Measurements from ENCODE around the gene DHRS7B.

Gene DHRS7B

GRCh38 chr17:21200590-21201297 is 74.0 kb downstream of the DHRS7B start:
- no peak for DNase-seq (ENCODE audit: low spot score)
- no peak for TF ChIP-seq CTCF (IDR thresholded peaks at IDR 0.05; ENCODE audit: poor library complexity, severe bottlenecking)
- no peak for ATAC-seq (ENCODE audit: low read depth)
- peaks cover 26% of the 10 kb centered on the region for H3K36me3 ChIP-seq (ENCODE audit: low read depth)
- no peak overlapping the region for H3K27ac ChIP-seq (ENCODE audit: poor library complexity, severe bottlenecking)
- H3K4me3 ChIP-seq (ENCODE audit: severe bottlenecking) = no peak overlapping the region
- H3K27me3 ChIP-seq (ENCODE audit: insufficient read depth, poor library complexity, severe bottlenecking) = no peaks in the 10 kb centered on the region
- no peaks in the 10 kb centered on the region for H3K9me3 ChIP-seq (ENCODE audit: severe bottlenecking)
- no peaks in the 10 kb centered on the region for H3K4me1 ChIP-seq (ENCODE audit: insufficient read depth, poor library complexity, severe bottlenecking)

- DNase-seq (ENCODE audit: low spot score) (no peak), ATAC-seq (ENCODE audit: low read depth) (no peak)
- H3K27ac ChIP-seq (ENCODE audit: poor library complexity, severe bottlenecking) = no peak overlapping the region
- no peaks in the 10 kb centered on the region for H3K27me3 ChIP-seq (ENCODE audit: insufficient read depth, poor library complexity, severe bottlenecking)
- no peaks in the 10 kb centered on the region for H3K9me3 ChIP-seq (ENCODE audit: severe bottlenecking)
- H3K36me3 ChIP-seq (ENCODE audit: low read depth) = peaks cover 26% of the 10 kb centered on the region
- no peak overlapping the region for H3K4me3 ChIP-seq (ENCODE audit: severe bottlenecking)
- H3K4me1 ChIP-seq (ENCODE audit: insufficient read depth, poor library complexity, severe bottlenecking) = no peaks in the 10 kb centered on the region
- no peak for TF ChIP-seq CTCF (IDR thresholded peaks at IDR 0.05; ENCODE audit: poor library complexity, severe bottlenecking)
These were observed 74.5 kb downstream of the DHRS7B start for GRCh38 chr17:21201298-21201595.

- DNase-seq (ENCODE audit: low spot score) (no peak), ATAC-seq (ENCODE audit: low read depth) (no peak)
- Histone ChIP-seq H3K9me3 (ENCODE audit: severe bottlenecking) (no peaks in the 10 kb centered on the region), H3K27ac (ENCODE audit: poor library complexity, severe bottlenecking) (no peak overlapping the region), H3K27me3 (ENCODE audit: insufficient read depth, poor library complexity, severe bottlenecking) (no peaks in the 10 kb centered on the region), H3K4me1 (ENCODE audit: insufficient read depth, poor library complexity, severe bottlenecking) (no peaks in the 10 kb centered on the region), H3K4me3 (ENCODE audit: severe bottlenecking) (no peak overlapping the region), H3K36me3 (ENCODE audit: low read depth) (peaks cover 24% of the 10 kb centered on the region)
- no peak for TF ChIP-seq CTCF (IDR thresholded peaks at IDR 0.05; ENCODE audit: poor library complexity, severe bottlenecking)
These were observed 75.1 kb downstream of the DHRS7B start for GRCh38 chr17:21201874-21202273.

GRCh38 chr17:21202512-21202911 is 75.7 kb downstream of the DHRS7B start:
- TF ChIP-seq CTCF (IDR thresholded peaks at IDR 0.05; ENCODE audit: poor library complexity, severe bottlenecking) = no peak
- H3K9me3 ChIP-seq (ENCODE audit: severe bottlenecking) = no peaks in the 10 kb centered on the region
- H3K27me3 ChIP-seq (ENCODE audit: insufficient read depth, poor library complexity, severe bottlenecking) = no peaks in the 10 kb centered on the region
- no peak overlapping the region for H3K4me3 ChIP-seq (ENCODE audit: severe bottlenecking)
- ATAC-seq (ENCODE audit: low read depth) (no peak), DNase-seq (ENCODE audit: low spot score) (no peak)
- H3K36me3 ChIP-seq (ENCODE audit: low read depth) = peaks cover 25% of the 10 kb centered on the region
- H3K4me1 ChIP-seq (ENCODE audit: insufficient read depth, poor library complexity, severe bottlenecking) = no peaks in the 10 kb centered on the region
- no peak overlapping the region for H3K27ac ChIP-seq (ENCODE audit: poor library complexity, severe bottlenecking)

- ATAC-seq (ENCODE audit: low read depth) (no peak), DNase-seq (ENCODE audit: low spot score) (no peak)
- Histone ChIP-seq H3K27ac (ENCODE audit: poor library complexity, severe bottlenecking) (no peak overlapping the region), H3K9me3 (ENCODE audit: severe bottlenecking) (no peaks in the 10 kb centered on the region), H3K27me3 (ENCODE audit: insufficient read depth, poor library complexity, severe bottlenecking) (no peaks in the 10 kb centered on the region), H3K36me3 (ENCODE audit: low read depth) (peaks cover 36% of the 10 kb centered on the region), H3K4me3 (ENCODE audit: severe bottlenecking) (no peak overlapping the region), H3K4me1 (ENCODE audit: insufficient read depth, poor library complexity, severe bottlenecking) (no peaks in the 10 kb centered on the region)
- TF ChIP-seq CTCF (IDR thresholded peaks at IDR 0.05; ENCODE audit: poor library complexity, severe bottlenecking) = no peak
These were observed 78.2 kb downstream of the DHRS7B start for GRCh38 chr17:21204935-21205334.

Data from RWPE2 (cell line).